GM18519 (cell line): ENCODE measurements around the gene OMA1.

Experiments used
- ATAC-seq: cut with Tn5 transposase; IDR thresholded peaks from one replicate; pipeline ENCODE4 v1.9.1; 2021; ENCODE audit warnings: mild to moderate bottlenecking, moderate library complexity; ENCODE audit not compliant: unreplicated experiment, low FRiP score

OMA1 gene

DNA sequence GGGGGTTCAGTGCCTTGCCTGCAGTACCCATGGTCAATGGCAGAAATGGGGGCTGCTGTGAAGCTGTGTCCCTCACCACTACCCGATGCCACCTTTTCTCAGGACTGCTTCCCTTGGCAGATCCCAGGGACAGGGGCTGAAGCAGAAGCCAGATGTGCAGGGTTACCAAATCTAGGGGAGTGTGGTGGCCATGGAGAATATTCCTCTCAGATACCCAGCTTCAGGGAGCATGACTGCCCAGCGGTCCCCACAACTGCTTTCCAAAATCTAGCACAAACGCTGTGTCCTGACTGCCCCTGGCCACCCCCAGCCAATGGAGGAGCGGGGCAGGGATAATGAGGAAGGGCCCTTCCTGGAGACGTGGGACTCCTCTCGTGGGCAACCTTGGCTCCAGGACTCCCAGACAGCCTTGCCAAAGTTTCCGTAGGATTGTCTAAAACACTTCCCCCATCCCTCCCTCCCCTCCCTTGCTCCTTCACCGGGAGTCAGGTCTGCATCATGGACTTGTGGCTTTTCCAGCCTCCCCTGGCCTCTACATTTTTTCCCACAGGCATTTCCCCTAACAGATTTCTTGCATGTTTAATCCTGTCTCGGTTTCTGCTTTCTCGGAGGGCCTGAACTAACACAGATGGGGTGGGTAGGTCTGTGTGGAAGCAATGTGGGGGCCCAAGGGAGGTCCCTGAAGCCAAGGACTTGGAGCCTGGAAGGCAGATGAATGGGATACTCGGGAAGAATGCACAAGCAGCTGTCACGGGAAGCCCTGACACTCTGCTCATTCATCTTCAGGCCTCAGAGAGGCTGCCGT is 80.5 kb downstream of the OMA1 start:
- ATAC-seq: no peak

DNA sequence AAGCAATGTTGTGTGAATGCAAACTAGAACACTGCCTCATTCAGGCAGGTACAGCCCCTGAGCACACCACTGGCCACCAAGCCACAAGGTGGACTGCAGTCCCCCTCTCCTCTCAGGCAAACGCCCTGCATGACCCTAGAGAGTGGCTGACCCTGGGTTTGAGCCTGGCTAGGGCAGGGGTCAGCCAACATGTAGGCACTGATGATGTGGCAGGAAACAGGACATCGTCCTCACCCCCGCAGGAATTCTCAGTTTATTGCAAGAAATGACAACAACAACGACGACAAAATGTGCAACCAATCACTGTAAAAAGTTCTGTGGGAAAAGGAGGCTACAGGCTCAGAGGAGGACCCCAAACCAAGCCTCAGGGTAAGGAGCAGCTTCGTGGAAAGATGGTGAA is 81.3 kb downstream of the OMA1 start:
- no peak for ATAC-seq

DNA sequence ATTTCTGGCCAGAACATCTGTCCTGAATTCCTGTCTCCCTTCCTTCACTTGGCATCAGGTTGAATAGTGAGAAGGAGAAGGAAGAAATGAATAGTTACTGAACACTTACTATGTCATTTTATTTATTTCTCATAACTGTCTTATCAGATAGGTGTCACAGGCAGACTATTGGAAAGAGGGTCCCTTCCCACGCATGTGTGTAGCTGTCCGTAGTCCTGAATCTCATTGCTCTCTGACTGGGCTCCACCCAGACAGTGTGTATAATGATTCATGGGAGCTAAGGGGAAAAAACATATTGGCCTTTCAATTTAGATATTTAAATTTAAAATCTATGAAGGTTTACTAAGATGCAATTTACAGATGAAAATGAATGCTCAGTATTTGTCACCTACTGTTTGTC is 86.1 kb downstream of the OMA1 start:
- no peak for ATAC-seq

DNA sequence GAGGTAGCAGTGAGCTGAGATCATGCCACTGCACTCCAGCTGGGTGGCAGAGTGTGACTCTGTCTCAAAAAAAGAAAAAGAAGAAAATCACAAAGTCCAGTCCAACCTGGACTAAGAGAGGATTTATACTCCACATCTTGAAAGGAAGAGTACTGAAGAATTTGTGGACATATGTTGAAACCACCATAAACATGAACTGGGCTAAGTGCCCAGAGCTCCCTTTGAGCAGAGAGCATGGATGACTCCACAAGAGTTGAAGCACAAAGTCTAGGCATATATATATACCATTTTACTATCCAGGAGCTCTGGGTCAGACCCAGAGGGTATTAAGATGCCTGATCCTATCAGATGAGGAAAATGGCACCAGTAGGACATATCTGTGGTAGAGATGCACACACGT is 86.6 kb downstream of the OMA1 start:
- no peak for ATAC-seq

DNA sequence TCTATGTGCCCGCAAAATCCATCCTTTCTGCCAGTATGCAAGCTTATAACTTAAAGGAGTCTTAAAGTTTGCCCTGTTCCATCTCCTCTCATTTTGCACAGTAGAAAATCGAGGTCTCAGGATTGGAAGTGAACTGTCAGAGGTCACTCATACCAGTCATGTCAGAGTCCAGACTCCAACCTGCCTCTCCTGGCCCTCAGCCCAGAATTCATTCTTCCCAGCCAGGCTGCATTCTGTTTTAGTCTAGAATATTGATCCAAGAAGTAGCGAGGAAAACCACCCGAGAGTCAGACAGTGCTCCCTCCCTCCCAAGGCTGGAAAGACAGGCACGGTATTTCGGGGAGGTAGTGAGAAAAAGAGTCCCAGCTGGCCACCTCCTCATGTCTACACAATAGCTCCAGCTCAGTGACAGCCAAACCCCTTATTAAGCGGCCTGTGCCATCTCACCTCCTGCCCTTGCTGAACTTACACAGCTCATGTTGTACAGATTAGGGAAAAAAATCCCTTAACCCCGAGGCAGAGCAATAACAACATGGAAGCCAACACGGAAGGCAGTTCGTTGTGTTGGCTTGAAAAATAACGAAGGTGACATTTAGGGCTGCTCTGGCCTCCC is 89.4 kb downstream of the OMA1 start:
- no peak for ATAC-seq

DNA sequence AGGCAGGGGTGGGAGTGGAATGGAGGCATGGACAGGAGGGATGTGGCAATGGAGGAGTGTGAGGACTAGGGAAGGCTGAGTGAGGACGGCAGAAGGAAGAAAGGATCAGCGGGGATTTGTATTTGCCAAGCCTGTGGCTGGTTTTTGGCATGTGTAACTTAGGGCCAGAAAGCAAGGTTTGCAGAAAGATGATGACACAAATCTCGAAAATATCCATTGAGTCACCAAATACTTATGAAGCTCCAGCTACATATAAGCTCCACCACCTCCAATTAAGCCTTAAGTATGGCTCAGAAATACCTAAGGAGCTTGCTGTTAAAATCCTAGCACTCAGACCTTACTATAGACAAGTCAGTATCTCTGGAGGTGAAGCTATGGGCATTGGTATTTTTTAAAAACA is 90.1 kb downstream of the OMA1 start:
- no peak for ATAC-seq

DNA sequence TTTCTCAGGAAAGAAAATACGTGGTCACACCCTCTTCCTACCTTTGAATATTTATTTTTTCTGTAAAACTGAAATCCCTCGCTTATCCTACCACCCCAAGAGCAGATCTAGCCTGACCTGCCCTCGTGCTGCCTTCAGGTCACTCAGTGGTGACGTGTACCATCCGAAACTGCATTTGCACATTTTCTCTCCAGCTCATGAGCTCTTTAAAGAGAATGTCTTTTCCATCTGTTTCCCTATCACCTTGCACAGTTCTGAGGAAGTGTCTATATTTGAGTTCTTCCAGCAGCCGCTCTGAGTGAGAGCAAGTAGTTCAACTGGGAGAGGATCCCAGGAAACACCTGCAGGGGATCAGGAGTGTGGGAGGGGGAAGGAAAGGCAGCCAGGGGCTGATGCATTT is 91.7 kb downstream of the OMA1 start:
- ATAC-seq: no peak

DNA sequence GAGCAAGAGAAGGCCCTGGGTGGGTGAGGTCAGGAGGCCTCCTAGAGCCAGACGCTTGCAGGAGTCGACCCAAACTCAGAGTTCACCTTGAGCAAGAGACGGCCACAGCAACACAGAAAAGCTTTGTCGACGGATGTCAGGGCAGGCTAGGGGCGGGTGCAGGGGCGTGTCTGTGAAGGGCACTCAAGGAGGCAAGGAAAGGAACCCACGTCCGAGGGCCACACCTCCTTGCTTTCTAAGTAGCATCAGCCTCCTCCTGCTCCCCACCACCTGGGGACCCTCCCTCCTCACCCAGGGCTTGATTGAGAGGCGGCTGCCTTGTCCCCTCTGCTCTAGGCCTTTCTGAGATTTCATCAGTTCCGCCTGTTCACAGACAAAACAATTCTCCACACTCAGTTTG is 92.1 kb downstream of the OMA1 start:
- no peak for ATAC-seq

DNA sequence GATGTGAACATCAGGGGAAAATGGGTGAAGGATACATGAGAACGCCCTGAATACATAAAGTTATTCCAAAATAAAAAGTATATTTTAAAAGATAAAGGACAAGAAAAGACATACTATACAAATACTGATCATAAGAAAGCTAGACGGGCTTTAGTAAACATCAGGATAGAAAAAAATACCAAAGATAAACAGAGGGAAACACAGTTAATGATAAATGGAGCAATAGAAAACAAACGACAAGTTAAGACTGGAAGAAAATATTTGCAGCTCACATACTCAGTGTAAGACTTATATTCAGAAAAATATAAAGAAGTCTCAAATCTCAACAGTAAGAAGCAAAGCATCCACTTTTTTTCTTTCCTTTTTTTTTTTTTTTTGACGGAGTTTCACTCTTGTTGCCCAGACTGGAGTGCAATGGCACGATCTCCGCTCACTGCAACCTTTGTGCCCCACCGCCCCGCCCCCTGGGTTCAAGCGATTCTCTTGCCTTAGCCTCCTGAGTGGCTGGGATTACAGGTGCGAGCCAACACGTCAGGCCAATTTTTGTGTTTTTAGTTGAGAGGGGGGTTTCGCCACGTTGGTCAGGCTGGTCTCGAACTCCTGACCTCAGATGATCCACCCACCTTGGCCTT is 94.8 kb downstream of the OMA1 start:
- no peak for ATAC-seq

DNA sequence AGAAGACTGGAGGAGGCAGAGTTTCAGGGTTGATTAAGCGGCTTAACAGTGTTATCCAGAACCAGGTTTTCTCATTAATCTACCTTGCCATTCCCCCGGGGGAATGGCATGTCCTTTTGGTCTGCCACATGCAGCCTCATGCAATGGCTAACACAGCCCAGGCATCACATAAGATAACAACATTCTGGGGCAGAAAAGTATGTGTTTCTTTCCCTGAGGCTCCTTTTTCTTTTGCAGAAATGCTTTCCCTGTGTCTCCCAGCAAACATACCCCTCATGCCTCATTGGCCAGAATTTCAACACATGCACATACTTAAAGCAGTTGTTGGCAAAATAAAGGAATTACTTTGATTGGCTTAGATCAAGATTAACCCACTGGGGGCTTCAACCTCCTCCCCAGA is 98.6 kb downstream of the OMA1 start:
- no peak for ATAC-seq

DNA sequence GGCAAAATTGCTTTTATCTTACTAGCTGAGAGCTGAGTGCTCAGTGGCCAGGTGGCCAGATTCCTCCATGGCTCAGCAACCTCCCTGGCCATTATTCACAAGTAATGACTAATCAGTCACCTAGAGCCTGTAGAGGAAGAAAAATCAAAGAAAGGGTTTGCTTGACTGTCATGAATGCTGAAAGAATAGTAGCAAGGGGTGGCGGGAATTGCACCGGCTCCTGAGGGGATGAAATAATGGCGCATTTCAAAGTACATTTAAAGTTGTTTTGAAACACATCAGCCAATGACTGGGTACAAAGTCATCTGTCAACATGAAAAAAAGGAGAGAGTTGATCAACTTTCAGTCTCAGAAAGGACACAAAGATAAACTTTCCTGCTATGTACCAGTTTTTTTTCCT is 99.5 kb downstream of the OMA1 start:
- ATAC-seq: no peak

DNA sequence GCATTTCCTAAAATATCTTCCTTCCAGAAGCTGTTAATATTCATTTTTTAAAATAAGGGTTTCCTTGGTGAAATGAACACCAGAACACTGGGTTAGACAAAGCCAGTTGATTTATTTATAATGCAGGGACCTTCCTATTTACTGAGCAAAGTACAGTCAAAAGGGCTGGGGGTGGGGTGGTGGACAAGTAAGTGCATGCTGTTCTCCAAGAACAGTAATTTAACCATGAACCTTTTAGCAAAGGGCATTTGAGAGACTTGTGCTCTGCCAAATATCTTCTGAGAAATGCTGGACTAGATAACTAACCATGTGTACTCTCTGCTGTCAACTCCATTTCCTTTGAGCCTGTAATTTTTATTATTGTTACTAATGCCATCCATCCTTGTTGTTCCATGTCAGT is 100.2 kb downstream of the OMA1 start:
- ATAC-seq: no peak

DNA sequence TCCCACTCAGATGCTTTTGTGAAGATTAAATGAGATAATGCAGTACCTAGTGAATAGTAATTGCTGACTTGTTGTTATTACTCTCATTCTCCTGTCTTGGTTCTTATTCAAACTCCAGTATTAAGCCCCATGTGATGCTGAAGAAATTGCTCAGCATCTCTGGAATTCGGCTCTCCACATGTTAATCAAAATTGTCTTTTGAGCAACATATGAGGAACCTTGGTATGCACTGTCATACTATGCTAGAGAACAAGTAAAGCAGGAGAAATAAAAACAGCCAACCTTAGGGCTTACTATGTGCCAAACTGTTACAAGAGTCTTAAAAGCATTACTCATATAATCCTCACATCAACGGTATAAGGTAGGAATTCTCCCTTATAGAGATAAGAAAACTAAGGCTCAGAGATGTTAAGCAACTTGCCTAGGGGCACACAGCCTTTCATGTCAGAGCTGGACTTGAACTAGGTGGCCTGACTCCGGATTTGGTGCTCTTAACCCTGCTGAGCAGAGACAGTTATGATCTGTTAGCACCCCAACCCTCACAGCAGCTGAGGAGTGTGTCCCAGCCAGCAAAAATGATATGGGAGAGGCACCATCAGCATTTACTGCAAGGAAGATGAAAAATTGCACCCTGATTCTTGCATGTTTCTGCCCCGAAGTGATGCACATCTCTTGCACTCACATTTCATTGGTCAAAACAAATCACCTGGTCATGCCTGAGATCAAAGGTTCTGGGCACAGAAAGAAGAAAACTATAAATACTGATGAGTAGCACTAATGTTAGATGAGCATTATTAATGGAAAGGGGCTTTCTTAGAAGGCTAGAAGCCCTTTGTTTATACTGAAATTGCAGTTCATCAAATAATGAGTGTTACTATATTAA is 102.3 kb downstream of the OMA1 start:
- no peak for ATAC-seq

DNA sequence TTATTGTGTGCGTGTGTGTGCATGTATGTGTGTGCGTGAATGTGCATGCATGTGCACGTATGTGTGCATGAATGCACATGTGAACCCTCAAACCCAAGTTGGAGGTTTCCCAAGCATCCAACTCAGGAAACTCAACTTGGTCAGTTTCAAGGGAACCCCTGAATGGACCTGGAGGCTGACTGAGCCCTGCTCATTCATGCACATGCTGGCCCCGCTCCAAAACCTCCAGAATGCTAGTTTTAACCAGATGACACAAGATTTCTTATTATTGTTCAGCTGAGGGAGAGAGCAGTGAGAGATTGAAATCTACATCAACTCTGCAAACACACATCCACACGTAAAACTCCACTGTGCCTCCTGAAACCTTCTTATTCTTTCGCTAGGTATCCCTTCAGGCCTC is 104.4 kb downstream of the OMA1 start:
- ATAC-seq: no peak

DNA sequence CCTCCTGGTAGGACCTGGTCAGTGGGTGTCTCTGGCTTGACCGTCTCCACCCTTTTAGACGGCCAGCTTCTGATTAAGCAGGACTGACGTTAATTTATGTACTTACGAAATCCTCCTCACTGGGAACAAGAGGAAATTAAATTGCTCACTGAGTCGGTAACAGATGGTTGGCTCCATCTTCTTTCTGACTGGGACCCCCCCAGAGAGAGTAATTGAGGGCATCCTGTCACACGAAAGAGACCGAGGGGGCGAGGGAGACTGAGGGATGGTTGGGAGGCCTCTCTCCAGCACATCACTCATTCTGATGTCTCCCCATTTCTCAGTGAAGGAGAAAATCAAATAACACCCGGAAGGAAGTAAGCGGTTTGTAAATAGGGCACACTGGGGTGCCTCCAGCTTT is 104.8 kb downstream of the OMA1 start:
- no peak for ATAC-seq

DNA sequence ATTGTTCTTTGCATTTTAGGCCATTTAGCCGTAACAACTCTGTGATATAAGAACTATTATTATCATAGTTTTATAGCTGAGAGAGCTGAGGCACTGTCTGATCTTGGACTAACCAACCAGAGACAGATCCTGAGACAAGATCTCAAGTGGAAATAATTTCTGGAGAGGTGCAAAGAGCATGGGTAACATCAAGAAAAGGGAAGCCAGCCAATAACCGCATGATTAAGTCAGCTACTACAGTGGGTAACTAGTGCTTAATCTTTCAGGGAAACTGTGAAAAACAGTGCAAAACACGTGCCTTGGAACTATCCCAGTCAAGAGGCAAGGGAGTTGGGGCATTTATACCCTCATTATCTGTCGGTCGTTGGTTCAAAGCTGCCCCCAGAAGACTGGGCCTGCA is 105.8 kb downstream of the OMA1 start:
- no peak for ATAC-seq

DNA sequence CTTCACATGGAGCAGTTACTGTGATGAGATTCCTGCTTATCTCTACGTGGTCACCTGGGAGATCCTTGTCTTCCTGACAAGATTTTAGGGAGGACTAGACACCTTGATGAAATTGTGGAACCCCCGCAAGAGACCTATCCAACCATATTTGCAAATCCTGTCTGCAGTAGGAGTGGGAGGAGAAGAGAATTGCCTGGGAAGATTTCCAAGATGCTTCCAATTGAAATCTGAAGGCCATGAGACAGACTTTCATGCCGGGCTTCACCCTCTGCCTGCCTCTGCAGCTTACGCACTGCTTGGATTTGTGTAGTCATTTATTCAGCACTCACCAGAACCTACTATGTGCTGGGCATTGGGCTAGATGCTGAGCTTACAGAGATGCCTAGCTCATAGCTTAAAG is 106.6 kb downstream of the OMA1 start:
- no peak for ATAC-seq

DNA sequence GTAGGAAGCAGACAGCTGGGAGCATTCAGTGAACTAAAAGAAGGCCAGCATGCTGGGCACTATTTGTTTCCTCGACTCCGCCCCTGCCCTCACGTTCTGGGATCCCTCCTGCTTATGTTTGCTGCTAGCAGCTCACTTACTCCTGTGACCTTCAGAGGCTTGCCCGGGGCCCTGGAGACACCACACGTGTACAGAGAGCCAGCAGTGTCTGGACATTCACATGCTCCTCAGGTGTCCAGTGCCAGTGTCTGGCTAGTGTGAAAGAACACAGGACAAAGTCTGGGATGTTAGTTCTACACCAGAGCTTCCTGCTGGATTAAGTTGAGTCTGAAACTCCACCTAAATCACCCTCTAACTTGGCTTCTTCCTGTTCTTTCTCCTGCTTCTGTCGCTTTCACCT is 108.1 kb downstream of the OMA1 start:
- no peak for ATAC-seq

DNA sequence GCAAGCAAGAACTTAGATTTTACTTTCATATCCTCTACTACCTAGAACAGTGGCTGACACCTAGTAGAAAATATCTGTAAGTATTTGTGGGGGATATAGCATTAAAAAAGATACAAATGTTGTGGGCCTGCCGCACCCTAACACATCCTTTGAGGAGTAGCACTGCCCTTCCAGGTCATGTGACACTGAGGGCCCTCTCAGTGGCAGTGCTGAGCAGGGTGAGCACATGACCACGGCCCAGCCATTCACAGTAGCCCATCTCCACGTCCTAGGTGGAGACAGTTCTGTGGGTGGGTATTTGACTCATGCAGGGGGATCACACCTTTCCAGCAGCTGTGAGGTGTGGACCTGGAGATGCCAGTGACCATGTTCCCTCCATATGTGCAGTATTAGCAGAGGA is 108.9 kb downstream of the OMA1 start:
- no peak for ATAC-seq

DNA sequence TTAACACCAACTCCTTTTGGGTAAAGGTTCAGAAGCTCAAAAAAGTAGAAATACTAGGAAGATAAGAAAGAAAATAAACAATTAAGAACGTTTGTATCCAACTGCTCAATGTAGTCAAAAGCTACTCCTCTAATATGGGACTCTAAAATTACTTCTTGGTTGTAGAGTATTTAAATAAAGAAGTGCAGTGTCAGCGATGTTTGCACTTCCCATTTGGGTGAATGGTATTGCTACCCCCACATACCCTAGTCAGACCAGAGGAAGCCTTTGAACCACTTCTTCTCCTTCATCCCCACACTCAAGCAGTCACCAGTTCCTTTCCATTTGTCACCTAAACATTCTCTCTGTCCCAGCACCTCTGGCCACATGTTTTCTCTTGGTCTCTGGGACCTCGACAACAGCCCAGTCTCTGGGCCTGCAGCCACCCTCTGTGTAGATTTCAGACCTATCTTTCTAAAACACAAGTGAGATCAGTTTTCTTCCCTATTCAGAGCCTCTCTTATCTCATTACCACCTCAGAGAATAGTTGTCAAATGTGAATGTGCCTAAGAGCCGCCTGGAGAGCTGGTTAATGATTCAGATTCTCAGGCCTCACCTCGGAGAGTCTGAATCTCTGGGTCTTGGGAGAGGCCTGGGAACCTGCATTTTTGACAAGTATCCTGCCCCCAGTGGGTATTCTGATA is 109.8 kb downstream of the OMA1 start:
- no peak for ATAC-seq
